Gastroesophageal sphincter (tissue), 3 donors: ENCODE data around the gene HSPA12A.

ENCODE experiments used
- POLR2A ChIP-seq, 2 donors: fragments of 450-650 bp; IDR thresholded peaks; one replicate each; pipeline ENCODE4 v1.6.1; 2017; ENCODE audit warnings: antibody characterized with exemption in 2 of 2, mild to moderate bottlenecking in 2 of 2, moderate library complexity in 1 of 2
- POLR2AphosphoS5 ChIP-seq: sonication (generic); formaldehyde crosslinking; IDR thresholded peaks from one replicate; pipeline ENCODE4 v1.6.1; 2017; ENCODE audit warnings: antibody characterized with exemption
- TF ChIP-seq, protein P1 (sequence below), 4 experiments: fragments of 200-600 bp in 2 of 4; fragments of 450-650 bp in 2 of 4; sonication (generic) in 1 of 4; IDR thresholded peaks; one replicate each; pipeline ENCODE4 v1.5.1; 2017 to 2019; ENCODE audit warnings: antibody characterized with exemption in 4 of 4, mild to moderate bottlenecking in 2 of 4, moderate library complexity in 2 of 4

DNA sequence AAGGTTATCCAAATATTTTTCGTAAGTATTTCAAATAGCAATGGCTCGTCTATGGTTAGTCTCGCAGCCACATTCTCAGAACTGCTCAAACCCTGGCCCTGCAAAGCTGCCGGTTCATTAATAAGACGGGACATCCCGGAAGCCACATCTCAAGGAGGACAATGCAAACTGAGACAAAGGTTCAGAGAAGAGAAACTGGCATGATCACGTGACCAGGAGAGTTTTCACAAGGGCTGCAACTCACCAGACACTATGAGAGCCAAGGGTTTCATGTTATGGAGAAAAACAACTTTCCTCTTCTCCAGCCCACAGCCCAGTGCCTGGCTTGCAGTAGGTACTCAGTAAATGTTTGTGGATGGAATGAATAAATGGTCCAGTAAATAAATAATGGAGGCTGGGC lies 5.0 kb upstream of the HSPA12A start:
- TF ChIP-seq POLR2A (IDR thresholded peaks at IDR 0.05) (no peak), POLR2AphosphoS5 (no peak)
- TF ChIP-seq, protein P1, sequence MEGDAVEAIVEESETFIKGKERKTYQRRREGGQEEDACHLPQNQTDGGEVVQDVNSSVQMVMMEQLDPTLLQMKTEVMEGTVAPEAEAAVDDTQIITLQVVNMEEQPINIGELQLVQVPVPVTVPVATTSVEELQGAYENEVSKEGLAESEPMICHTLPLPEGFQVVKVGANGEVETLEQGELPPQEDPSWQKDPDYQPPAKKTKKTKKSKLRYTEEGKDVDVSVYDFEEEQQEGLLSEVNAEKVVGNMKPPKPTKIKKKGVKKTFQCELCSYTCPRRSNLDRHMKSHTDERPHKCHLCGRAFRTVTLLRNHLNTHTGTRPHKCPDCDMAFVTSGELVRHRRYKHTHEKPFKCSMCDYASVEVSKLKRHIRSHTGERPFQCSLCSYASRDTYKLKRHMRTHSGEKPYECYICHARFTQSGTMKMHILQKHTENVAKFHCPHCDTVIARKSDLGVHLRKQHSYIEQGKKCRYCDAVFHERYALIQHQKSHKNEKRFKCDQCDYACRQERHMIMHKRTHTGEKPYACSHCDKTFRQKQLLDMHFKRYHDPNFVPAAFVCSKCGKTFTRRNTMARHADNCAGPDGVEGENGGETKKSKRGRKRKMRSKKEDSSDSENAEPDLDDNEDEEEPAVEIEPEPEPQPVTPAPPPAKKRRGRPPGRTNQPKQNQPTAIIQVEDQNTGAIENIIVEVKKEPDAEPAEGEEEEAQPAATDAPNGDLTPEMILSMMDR (IDR thresholded peaks at IDR 0.05): no peak
